HepG2 (cell line): ENCODE measurements around the gene LDLRAD4. TPM values are rescaled to one million over a fixed set of nuclear protein-coding genes. Genes with fewer than 3 reads are reported as not detected.

Experiments
- ATAC-seq: fragments of 200-7000 bp; cut with Tn5 transposase; 3 replicates; pipeline ENCODE4 v1.9.1; 2020; ENCODE audit warnings: mild to moderate bottlenecking, moderate library complexity
- BruUV-seq: library from RNA; stranded (reverse); fragments of 400-500 nt; replicated peaks from 2 replicates; lab custom pipeline; 2021; lab: Mats Ljungman, UMichigan
- CTCF ChIA-PET: fragments of 300-600 bp; formaldehyde crosslinking; extraction: SDS; loops from one replicate; lab custom pipeline; 2021; ENCODE audit warnings: low total read pairs, inconsistent platforms, low intra/inter-chr PET ratio; lab: Yijun Ruan, JAX
- POLR2A ChIA-PET: fragments of 350-600 bp; sonication (Branson Sonifier 250); formaldehyde crosslinking; loops from one replicate; lab custom pipeline; 2020; ENCODE audit warnings: antibody characterized with exemption, inconsistent platforms; lab: Yijun Ruan, JAX
- DNase-seq: peaks from one replicate; pipeline ENCODE4 v3.0.0-alpha.2; 2015; ENCODE audit warnings: low spot score
- FAIRE-seq: peaks from 3 replicates; lab custom pipeline; 2011; peaks lifted over from hg19 to GRCh38; lab: Jason Lieb, UNC
- H2AFZ ChIP-seq: one replicate; pipeline ENCODE4 v1.6.1; 2011; ENCODE audit warnings: low read length, inconsistent platforms
- H3K27ac ChIP-seq: fragments of 300-600 bp; 3 replicates; pipeline ENCODE4 v1.8.0; 2011; ENCODE audit warnings: mixed run types, mild to moderate bottlenecking, mixed read lengths, low read length, inconsistent platforms; ENCODE audit not compliant: insufficient read depth; ENCODE audit errors: extremely low read length
- H3K27me3 ChIP-seq, 2 experiments: fragments of 200-600 bp in 1 of 2; 2 replicates in 1 of 2; 3 replicates in 1 of 2; pipeline versions ENCODE4 v1.6.0 to v1.8.0; 2011; ENCODE audit warnings: low read length in 2 of 2, mild to moderate bottlenecking in 2 of 2, moderate library complexity in 2 of 2, inconsistent platforms in 1 of 2; ENCODE audit not compliant: insufficient read depth in 2 of 2, control insufficient read depth in 1 of 2
- H3K36me3 ChIP-seq, 2 experiments: fragments of 200-600 bp in 1 of 2; replicated peaks in 1 of 2; 2 replicates in 1 of 2; 3 replicates in 1 of 2; pipeline versions ENCODE4 v1.5.1 to v1.8.0; 2011; ENCODE audit warnings: low read length in 2 of 2, inconsistent platforms in 1 of 2; ENCODE audit not compliant: insufficient read depth in 2 of 2, control insufficient read depth in 1 of 2
- H3K4me1 ChIP-seq: 2 replicates; pipeline ENCODE4 v1.5.1; 2012; ENCODE audit warnings: low read length, inconsistent platforms; ENCODE audit not compliant: insufficient read depth
- H3K4me2 ChIP-seq: 2 replicates; pipeline ENCODE4 v1.6.0; 2011; ENCODE audit warnings: low read depth, low read length, inconsistent platforms
- H3K4me3 ChIP-seq, 3 experiments: fragments of 200-600 bp in 1 of 3; sonication (generic), shearing (Covaris generic) in 1 of 3; replicated peaks in 1 of 3; 2 replicates each; pipeline ENCODE4 v1.5.1; 2011 to 2016; ENCODE audit warnings: low read length in 3 of 3, inconsistent platforms in 2 of 3, low read depth in 2 of 3, mild to moderate bottlenecking in 2 of 3, control low read depth in 1 of 3, mixed read lengths in 1 of 3; ENCODE audit not compliant: insufficient read depth in 1 of 3
- H3K79me2 ChIP-seq: one replicate; pipeline ENCODE4 v1.6.1; 2011; ENCODE audit warnings: low read length, inconsistent platforms; ENCODE audit not compliant: insufficient read depth
- H3K9ac ChIP-seq: 2 replicates; pipeline ENCODE4 v1.6.0; 2011; ENCODE audit warnings: mild to moderate bottlenecking, low read depth, low read length, inconsistent platforms; ENCODE audit not compliant: insufficient read depth
- H3K9me3 ChIP-seq: 2 replicates; pipeline ENCODE4 v1.5.1; 2012; ENCODE audit warnings: mild to moderate bottlenecking, low read length
- H4K20me1 ChIP-seq: 2 replicates; pipeline ENCODE4 v1.6.0; 2011; ENCODE audit warnings: inconsistent platforms, mild to moderate bottlenecking, low read length, moderate library complexity; ENCODE audit not compliant: insufficient read depth
- MAFF ChIP-seq: IDR thresholded peaks from 2 replicates; pipeline ENCODE4 v1.6.1; 2011; ENCODE audit warnings: low read depth, low read length, improper control_type of control experiment
- MAFK ChIP-seq, 2 experiments: IDR thresholded peaks in 1 of 2; conservative IDR thresholded peaks in 1 of 2; 2 replicates each; pipeline ENCODE4 v1.6.1; 2011; ENCODE audit warnings: improper control_type of control experiment in 2 of 2, low read length in 2 of 2
- POGZ ChIP-seq: sonication (generic); formaldehyde crosslinking; IDR thresholded peaks from 2 replicates; pipeline ENCODE4 v1.4.0; 2020; ENCODE audit warnings: mild to moderate bottlenecking, missing genetic modification reagents
- ZFYVE20 ChIP-seq: sonication (generic); formaldehyde crosslinking; IDR thresholded peaks from 2 replicates; pipeline ENCODE4 v1.8.0; 2023; ENCODE audit warnings: low read depth, mild to moderate bottlenecking, moderate library complexity, missing genetic modification reagents, borderline replicate concordance
- ZNF740 ChIP-seq: sonication (generic); formaldehyde crosslinking; IDR thresholded peaks from 2 replicates; pipeline ENCODE4 v1.4.0; 2020; ENCODE audit warnings: missing genetic modification reagents
- WGBS: methylation state at CpG from one replicate; pipeline ENCODE4 v1.1.6; 2017; ENCODE audit warnings: low lambda C conversion rate; 5-methylcytosine and 5-hydroxymethylcytosine counted together
- in situ Hi-C: cut with HindIII; loops from 2 replicates; pipeline ENCODE4 v1.10.0; 2017; ENCODE audit warnings: low pct_unique_long_range_greater_than_20kb; ENCODE audit not compliant: extremely low pct_ligation_motif_present
- intact Hi-C: fragments of 100-400 bp; cut with micrococcal nuclease; formaldehyde crosslinking; loops from one replicate; pipeline ENCODE4 v1.10.0; 2022; ENCODE audit not compliant: unreplicated experiment
- polyA plus RNA-seq, 8 experiments: library from polyadenylated mRNA; depleted of rRNA in 3 of 8; stranded (reverse) in 7 of 8; unstranded in 1 of 8; fragments of >200 nt; fragmentation: Illumina TruSeq in 4 of 8; extraction: Trizol in 4 of 8; gene quantifications; 2 replicates each; pipeline versions ENCODE4 v1.2.1 to v1.2.3, GENCODE V29; 2011 to 2016; ENCODE audit warnings: low read depth in 4 of 8, missing spikeins in 1 of 8, mixed read lengths in 1 of 8; ENCODE audit not compliant: insufficient read depth in 1 of 8
- total RNA-seq, 5 experiments: library from RNA; depleted of rRNA; stranded (reverse); fragments of >200 nt; fragmentation: Illumina TruSeq; extraction: Trizol; gene quantifications; 2 replicates each; pipeline ENCODE4 v1.2.3, GENCODE V29; 2016; ENCODE audit warnings: low read depth in 1 of 5

The LDLRAD4 gene
- total and polyA plus RNA-seq, 2 of the 13 experiments (the other 11 are each of a cell fraction or from before 2014, with no cell fraction given): 13.6 to 20.9 TPM

GRCh38 chr18:13260197-13260934 is 41.8 kb downstream of the LDLRAD4 start:
- H3K9ac ChIP-seq: no peak overlapping the region
- H3K36me3 ChIP-seq: no peaks in the 10 kb centered on the region
- CTCF ChIA-PET: no interaction called here
- ATAC-seq: no peak
- WGBS: 83% methylated on average over 8 of the region's 8 CpGs
- no peaks in the 10 kb centered on the region for H3K79me2 ChIP-seq
- H3K9me3 ChIP-seq: no peaks in the 10 kb centered on the region
- no TSS peak for BruUV-seq
- H3K4me2 ChIP-seq: no peak overlapping the region
- peaks cover 7% of the 10 kb centered on the region; the same call in 1 of the 2 replicates for H3K4me1 ChIP-seq
- DNase-seq: no peak
- no peak for TF ChIP-seq ZNF740 (CRISPR knock-in tag)
- TF ChIP-seq MAFK (conservative IDR thresholded peaks at IDR 0.05 in 1 of 2, IDR thresholded peaks at IDR 0.05 in 1 of 2; ENCODE audit: low read length in 2 of 2): 0 out of 4 replicates have a peak, but pooled peaks of 1 of the 2 experiments have one; percentile 20
- TF ChIP-seq ZFYVE20 (CRISPR knock-in tag): no peak
- peak; percentile 24; the same call in 1 of the 2 replicates for TF ChIP-seq MAFF
- no peak overlapping the region for H3K4me3 ChIP-seq
- no peak overlapping the region for H3K27ac ChIP-seq
- H2AFZ ChIP-seq: no peak overlapping the region
- H3K27me3 ChIP-seq: no peaks in the 10 kb centered on the region
- no peaks in the 10 kb centered on the region for H4K20me1 ChIP-seq
- POLR2A ChIA-PET: no interaction called here
- intact Hi-C loops (no loop called here), in situ Hi-C loops (no loop called here)
- no peak for FAIRE-seq

GRCh38 chr18:13260935-13261640 is 42.5 kb downstream of the LDLRAD4 start:
- no peak overlapping the region for H3K4me3 ChIP-seq
- H3K9ac ChIP-seq: no peak overlapping the region
- H3K79me2 ChIP-seq: no peaks in the 10 kb centered on the region
- no peaks in the 10 kb centered on the region for H4K20me1 ChIP-seq
- intact Hi-C loops (no loop called here), in situ Hi-C loops (no loop called here)
- H2AFZ ChIP-seq: no peak overlapping the region
- no peak for FAIRE-seq
- H3K9me3 ChIP-seq: no peaks in the 10 kb centered on the region
- CTCF ChIA-PET: no interaction called here
- no peak for DNase-seq
- BruUV-seq: no TSS peak
- WGBS: 89% methylated on average over 12 of the region's 12 CpGs
- H3K4me2 ChIP-seq: no peak overlapping the region
- no peaks in the 10 kb centered on the region for H3K27me3 ChIP-seq
- ATAC-seq: no peak
- POLR2A ChIA-PET: no interaction called here
- no peak for TF ChIP-seq POGZ (CRISPR knock-in tag)
- H3K27ac ChIP-seq: no peak overlapping the region
- no peaks in the 10 kb centered on the region for H3K36me3 ChIP-seq
- peaks cover 2% of the 10 kb centered on the region; the same call in 1 of the 2 replicates for H3K4me1 ChIP-seq
